Activated naive CD8-positive, alpha-beta T cell treated with anti-CD3 and anti-CD28 coated beads for 36 hours (primary cell): Measurements from ENCODE around the gene TP53I11. TPM values are rescaled to one million over a fixed set of nuclear protein-coding genes. Genes with fewer than 3 reads are reported as not detected.

Source experiments
- DNase-seq: peaks from one replicate; pipeline ENCODE4 v3.0.0; 2021
- H3K27ac Mint-ChIP-seq: one replicate; pipeline ENCODE4 v1.8.0; 2022; ENCODE audit warnings: mild to moderate bottlenecking, moderate library complexity, mixed read lengths
- H3K27me3 Mint-ChIP-seq: one replicate; pipeline ENCODE4 v1.8.0; 2022; ENCODE audit warnings: mild to moderate bottlenecking, mixed read lengths
- H3K36me3 Mint-ChIP-seq: one replicate; pipeline ENCODE4 v1.8.0; 2021; ENCODE audit warnings: mild to moderate bottlenecking, mixed read lengths
- H3K4me1 Mint-ChIP-seq: one replicate; pipeline ENCODE4 v1.8.0; 2021; ENCODE audit warnings: mixed read lengths
- H3K4me3 Mint-ChIP-seq: one replicate; pipeline ENCODE4 v1.8.0; 2022; ENCODE audit warnings: mild to moderate bottlenecking, moderate library complexity, mixed read lengths
- H3K9me3 Mint-ChIP-seq: one replicate; pipeline ENCODE4 v1.8.0; 2022; ENCODE audit warnings: mixed read lengths
- total RNA-seq, 2 experiments: library from RNA; stranded (reverse); gene quantifications; one replicate each; pipeline ENCODE4 v1.2.3, GENCODE V29; 2021

TP53I11 gene
- total RNA-seq, 2 experiments from 2014 or later, result 12.5 to 14.0 TPM

- no peaks in the 10 kb centered on the region for H3K36me3 Mint-ChIP-seq
- no peak overlapping the region for H3K4me3 Mint-ChIP-seq
- DNase-seq, result no peak
- H3K27ac Mint-ChIP-seq, result peak overlapping the region; percentile 64
- no peaks in the 10 kb centered on the region for H3K9me3 Mint-ChIP-seq
- peaks cover 15% of the 10 kb centered on the region for H3K4me1 Mint-ChIP-seq
- H3K27me3 Mint-ChIP-seq, result no peaks in the 10 kb centered on the region
Measured at GRCh38 chr11:44942029-44942955, 8.4 kb downstream of the TP53I11 start.

GRCh38 chr11:44941259-44942021 is 9.2 kb downstream of the TP53I11 start:
- H3K27ac Mint-ChIP-seq, result no peak overlapping the region
- DNase-seq, result no peak
- H3K4me1 Mint-ChIP-seq, result peaks cover 15% of the 10 kb centered on the region
- no peaks in the 10 kb centered on the region for H3K36me3 Mint-ChIP-seq
- H3K4me3 Mint-ChIP-seq, result no peak overlapping the region
- H3K9me3 Mint-ChIP-seq, result no peaks in the 10 kb centered on the region
- H3K27me3 Mint-ChIP-seq, result no peaks in the 10 kb centered on the region

- Mint-ChIP-seq H3K9me3 (no peaks in the 10 kb centered on the region), H3K4me3 (no peak overlapping the region), H3K27ac (no peak overlapping the region), H3K4me1 (peaks cover 15% of the 10 kb centered on the region), H3K27me3 (no peaks in the 10 kb centered on the region), H3K36me3 (no peaks in the 10 kb centered on the region)
- no peak for DNase-seq
Measured at GRCh38 chr11:44940835-44941234, 9.8 kb downstream of the TP53I11 start.

- no peak overlapping the region for H3K27ac Mint-ChIP-seq
- no peaks in the 10 kb centered on the region for H3K27me3 Mint-ChIP-seq
- no peak for DNase-seq
- H3K36me3 Mint-ChIP-seq, result no peaks in the 10 kb centered on the region
- H3K9me3 Mint-ChIP-seq, result no peaks in the 10 kb centered on the region
- H3K4me1 Mint-ChIP-seq, result peaks cover 15% of the 10 kb centered on the region
- no peak overlapping the region for H3K4me3 Mint-ChIP-seq
Measured at GRCh38 chr11:44940404-44940803, 10.3 kb downstream of the TP53I11 start.

- H3K27ac Mint-ChIP-seq, result no peak overlapping the region
- no peak overlapping the region for H3K4me3 Mint-ChIP-seq
- H3K9me3 Mint-ChIP-seq, result no peaks in the 10 kb centered on the region
- no peak for DNase-seq
- no peaks in the 10 kb centered on the region for H3K27me3 Mint-ChIP-seq
- H3K4me1 Mint-ChIP-seq, result peaks cover 15% of the 10 kb centered on the region
- no peaks in the 10 kb centered on the region for H3K36me3 Mint-ChIP-seq
Measured at GRCh38 chr11:44939673-44940395, 10.8 kb downstream of the TP53I11 start.

GRCh38 chr11:44938066-44938691 is 12.5 kb downstream of the TP53I11 start:
- Mint-ChIP-seq H3K9me3 (no peaks in the 10 kb centered on the region), H3K4me1 (peaks cover 9% of the 10 kb centered on the region), H3K4me3 (no peak overlapping the region), H3K36me3 (no peaks in the 10 kb centered on the region), H3K27ac (peak overlapping the region; percentile 60), H3K27me3 (no peaks in the 10 kb centered on the region)
- no peak for DNase-seq

GRCh38 chr11:44936951-44937543 is 13.6 kb downstream of the TP53I11 start:
- Mint-ChIP-seq H3K4me3 (no peak overlapping the region), H3K27ac (no peak overlapping the region), H3K27me3 (no peaks in the 10 kb centered on the region), H3K36me3 (no peaks in the 10 kb centered on the region), H3K4me1 (no peaks in the 10 kb centered on the region), H3K9me3 (no peaks in the 10 kb centered on the region)
- no peak for DNase-seq

GRCh38 chr11:44936525-44936924 is 14.2 kb downstream of the TP53I11 start:
- Mint-ChIP-seq H3K27ac (no peak overlapping the region), H3K4me1 (no peaks in the 10 kb centered on the region), H3K4me3 (no peak overlapping the region), H3K9me3 (no peaks in the 10 kb centered on the region), H3K27me3 (no peaks in the 10 kb centered on the region), H3K36me3 (no peaks in the 10 kb centered on the region)
- DNase-seq, result peak; percentile 76

- Mint-ChIP-seq H3K9me3 (no peaks in the 10 kb centered on the region), H3K4me1 (no peaks in the 10 kb centered on the region), H3K36me3 (no peaks in the 10 kb centered on the region), H3K27me3 (no peaks in the 10 kb centered on the region), H3K4me3 (no peak overlapping the region), H3K27ac (no peak overlapping the region)
- DNase-seq, result no peak
Measured at GRCh38 chr11:44934735-44935250, 15.9 kb downstream of the TP53I11 start.

- no peak overlapping the region for H3K27ac Mint-ChIP-seq
- H3K36me3 Mint-ChIP-seq, result no peaks in the 10 kb centered on the region
- no peaks in the 10 kb centered on the region for H3K27me3 Mint-ChIP-seq
- H3K9me3 Mint-ChIP-seq, result no peaks in the 10 kb centered on the region
- DNase-seq, result no peak
- H3K4me3 Mint-ChIP-seq, result no peak overlapping the region
- H3K4me1 Mint-ChIP-seq, result no peaks in the 10 kb centered on the region
Measured at GRCh38 chr11:44934110-44934509, 16.6 kb downstream of the TP53I11 start.

GRCh38 chr11:44931466-44931865 is 19.2 kb downstream of the TP53I11 start:
- H3K4me1 Mint-ChIP-seq, result no peaks in the 10 kb centered on the region
- H3K36me3 Mint-ChIP-seq, result no peaks in the 10 kb centered on the region
- H3K9me3 Mint-ChIP-seq, result no peaks in the 10 kb centered on the region
- H3K27me3 Mint-ChIP-seq, result no peaks in the 10 kb centered on the region
- no peak overlapping the region for H3K27ac Mint-ChIP-seq
- DNase-seq, result no peak
- no peak overlapping the region for H3K4me3 Mint-ChIP-seq

- Mint-ChIP-seq H3K9me3 (no peaks in the 10 kb centered on the region), H3K27me3 (no peaks in the 10 kb centered on the region), H3K27ac (no peak overlapping the region), H3K4me3 (no peak overlapping the region), H3K4me1 (no peaks in the 10 kb centered on the region), H3K36me3 (no peaks in the 10 kb centered on the region)
- no peak for DNase-seq
Measured at GRCh38 chr11:44930588-44931302, 19.9 kb downstream of the TP53I11 start.

- Mint-ChIP-seq H3K4me1 (no peaks in the 10 kb centered on the region), H3K27ac (no peak overlapping the region), H3K9me3 (no peaks in the 10 kb centered on the region), H3K36me3 (no peaks in the 10 kb centered on the region), H3K27me3 (no peaks in the 10 kb centered on the region), H3K4me3 (no peak overlapping the region)
- DNase-seq, result no peak
Measured at GRCh38 chr11:44928816-44929215, 21.9 kb downstream of the TP53I11 start.

GRCh38 chr11:44928144-44928543 is 22.5 kb downstream of the TP53I11 start:
- Mint-ChIP-seq H3K36me3 (no peaks in the 10 kb centered on the region), H3K9me3 (no peaks in the 10 kb centered on the region)

More at GRCh38 chr11:44928144-44928543, 22.5 kb downstream of the TP53I11 start:
- no peaks in the 10 kb centered on the region for H3K4me1 Mint-ChIP-seq
- DNase-seq, result no peak
- H3K27ac Mint-ChIP-seq, result no peak overlapping the region
- no peak overlapping the region for H3K4me3 Mint-ChIP-seq
- no peaks in the 10 kb centered on the region for H3K27me3 Mint-ChIP-seq
